Measurements from ENCODE around the gene FUT8. TPM values are rescaled to one million over a fixed set of nuclear protein-coding genes. Genes with fewer than 3 reads are reported as not detected.

FUT8 gene
- total RNA-seq, 6 experiments from 2014 or later, result 59.5 to 70.4 (median 63.8) TPM

GRCh38 chr14:65387628-65388027 lies 24.9 kb upstream of the FUT8 start:
- Mint-ChIP-seq H3K4me1 (ENCODE audit: low read depth) (no peaks in the 10 kb centered on the region), H3K27me3 (ENCODE audit: insufficient read depth) (no peaks in the 10 kb centered on the region), H3K9me3 (no peaks in the 10 kb centered on the region), H3K4me3 (no peak overlapping the region), H3K27ac (no peak overlapping the region), H3K36me3 (ENCODE audit: low read depth) (no peaks in the 10 kb centered on the region)
- DNase-seq, result no peak
- TF ChIP-seq, protein P1, sequence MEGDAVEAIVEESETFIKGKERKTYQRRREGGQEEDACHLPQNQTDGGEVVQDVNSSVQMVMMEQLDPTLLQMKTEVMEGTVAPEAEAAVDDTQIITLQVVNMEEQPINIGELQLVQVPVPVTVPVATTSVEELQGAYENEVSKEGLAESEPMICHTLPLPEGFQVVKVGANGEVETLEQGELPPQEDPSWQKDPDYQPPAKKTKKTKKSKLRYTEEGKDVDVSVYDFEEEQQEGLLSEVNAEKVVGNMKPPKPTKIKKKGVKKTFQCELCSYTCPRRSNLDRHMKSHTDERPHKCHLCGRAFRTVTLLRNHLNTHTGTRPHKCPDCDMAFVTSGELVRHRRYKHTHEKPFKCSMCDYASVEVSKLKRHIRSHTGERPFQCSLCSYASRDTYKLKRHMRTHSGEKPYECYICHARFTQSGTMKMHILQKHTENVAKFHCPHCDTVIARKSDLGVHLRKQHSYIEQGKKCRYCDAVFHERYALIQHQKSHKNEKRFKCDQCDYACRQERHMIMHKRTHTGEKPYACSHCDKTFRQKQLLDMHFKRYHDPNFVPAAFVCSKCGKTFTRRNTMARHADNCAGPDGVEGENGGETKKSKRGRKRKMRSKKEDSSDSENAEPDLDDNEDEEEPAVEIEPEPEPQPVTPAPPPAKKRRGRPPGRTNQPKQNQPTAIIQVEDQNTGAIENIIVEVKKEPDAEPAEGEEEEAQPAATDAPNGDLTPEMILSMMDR (IDR thresholded peaks at IDR 0.05), result no peak

- Mint-ChIP-seq H3K27me3 (ENCODE audit: insufficient read depth) (no peaks in the 10 kb centered on the region; the same call in 1 of the 2 replicates), H3K27ac (no peak overlapping the region), H3K4me1 (ENCODE audit: low read depth) (no peaks in the 10 kb centered on the region), H3K9me3 (peaks cover 22% of the 10 kb centered on the region), H3K36me3 (ENCODE audit: low read depth) (peaks cover 17% of the 10 kb centered on the region), H3K4me3 (no peak overlapping the region)
- TF ChIP-seq, protein P1 (IDR thresholded peaks at IDR 0.05), result no peak
- no peak for DNase-seq
These were observed 20.2 kb upstream of the FUT8 start for GRCh38 chr14:65392296-65392695.

- TF ChIP-seq, protein P1 (IDR thresholded peaks at IDR 0.05), result no peak
- H3K36me3 Mint-ChIP-seq (ENCODE audit: low read depth), result peaks cover 17% of the 10 kb centered on the region
- no peak for DNase-seq
These were observed 16.2 kb upstream of the FUT8 start for GRCh38 chr14:65396082-65396910.

DNA sequence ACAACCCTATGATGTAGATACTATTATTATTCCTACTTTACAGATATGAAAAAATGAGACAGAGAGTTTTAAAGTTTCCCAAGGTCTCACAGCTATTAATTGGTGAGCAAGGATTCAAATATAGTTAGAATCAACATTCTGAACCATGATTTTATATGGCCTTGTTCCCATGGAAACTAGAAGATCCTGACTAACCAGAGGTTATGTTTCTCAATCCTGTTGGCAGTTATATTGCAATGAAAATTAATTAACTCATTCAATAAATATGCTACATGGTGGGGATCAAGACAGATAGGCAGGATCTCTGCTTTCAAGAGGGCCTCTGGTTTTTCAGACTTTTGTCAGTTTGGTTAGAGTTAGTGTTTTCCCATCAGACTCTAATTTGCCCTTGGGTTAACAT lies 9.3 kb upstream of the FUT8 start:
- Mint-ChIP-seq H3K27ac (no peak overlapping the region), H3K27me3 (ENCODE audit: insufficient read depth) (no peaks in the 10 kb centered on the region), H3K36me3 (ENCODE audit: low read depth) (no peaks in the 10 kb centered on the region), H3K4me1 (ENCODE audit: low read depth) (no peaks in the 10 kb centered on the region), H3K4me3 (no peak overlapping the region), H3K9me3 (no peaks in the 10 kb centered on the region)
- TF ChIP-seq, protein P1 (IDR thresholded peaks at IDR 0.05), result no peak
- DNase-seq, result peak; percentile 67

More at GRCh38 chr14:65396082-65396910, 16.2 kb upstream of the FUT8 start:
- Mint-ChIP-seq H3K9me3 (peaks cover 22% of the 10 kb centered on the region), H3K27me3 (ENCODE audit: insufficient read depth) (no peaks in the 10 kb centered on the region; the same call in 1 of the 2 replicates), H3K4me3 (no peak overlapping the region), H3K27ac (no peak overlapping the region), H3K4me1 (ENCODE audit: low read depth) (no peaks in the 10 kb centered on the region)

GRCh38 chr14:65408113-65408512 lies 4.4 kb upstream of the FUT8 start:
- Mint-ChIP-seq H3K27ac (no peak overlapping the region), H3K9me3 (no peaks in the 10 kb centered on the region), H3K4me1 (ENCODE audit: low read depth) (peaks cover 17% of the 10 kb centered on the region), H3K36me3 (ENCODE audit: low read depth) (no peaks in the 10 kb centered on the region), H3K27me3 (ENCODE audit: insufficient read depth) (peaks cover 5% of the 10 kb centered on the region; the same call in 1 of the 2 replicates), H3K4me3 (no peak overlapping the region)
- DNase-seq, result no peak
- TF ChIP-seq, protein P1 (IDR thresholded peaks at IDR 0.05), result no peak

Data from HFFc6 (cell line).